ENCODE measurements around the gene ZNF37A. TPM values are rescaled to one million over a fixed set of nuclear protein-coding genes. Genes with fewer than 3 reads are reported as not detected.

The ZNF37A gene
- polyA plus RNA-seq, 3 donors from 2014 or later, result 0.77 to 5.1 (median 1.8) TPM

GRCh38 chr10:38163617-38164016, 69.5 kb downstream of the ZNF37A start:
- no peak for DNase-seq
- Mint-ChIP-seq H3K4me3 (no peak overlapping the region), H3K4me1 (no peaks in the 10 kb centered on the region), H3K27me3 (ENCODE audit: low read depth in 3 of 3) (peaks cover 0 to 5% (median 0%) of the 10 kb centered on the region in 3 donors), H3K27ac (no peak overlapping the region), H3K9me3 (peaks cover 13 to 41% (median 27%) of the 10 kb centered on the region in 6 donors), H3K36me3 (peaks cover 0 to 11% (median 3%) of the 10 kb centered on the region in 3 donors)

GRCh38 chr10:38174336-38174735, 80.2 kb downstream of the ZNF37A start:
- H3K9me3 Mint-ChIP-seq, result peaks cover 0 to 20% (median 3%) of the 10 kb centered on the region in 6 donors
- no peaks in the 10 kb centered on the region for H3K4me1 Mint-ChIP-seq
- no peak overlapping the region for H3K4me3 Mint-ChIP-seq
- H3K36me3 Mint-ChIP-seq, result no peaks in the 10 kb centered on the region
- DNase-seq, result no peak
- no peak overlapping the region for H3K27ac Mint-ChIP-seq
- H3K27me3 Mint-ChIP-seq (ENCODE audit: low read depth in 3 of 3), result peaks cover 0 to 2% (median 0%) of the 10 kb centered on the region in 3 donors

GRCh38 chr10:38184477-38184876, 90.3 kb downstream of the ZNF37A start:
- H3K27ac Mint-ChIP-seq, result no peak overlapping the region
- DNase-seq, result no peak
- no peaks in the 10 kb centered on the region for H3K36me3 Mint-ChIP-seq
- peaks cover 0 to 4% (median 0%) of the 10 kb centered on the region in 3 donors for H3K27me3 Mint-ChIP-seq (ENCODE audit: low read depth in 3 of 3)
- peaks cover 8 to 32% (median 20%) of the 10 kb centered on the region in 6 donors for H3K9me3 Mint-ChIP-seq
- H3K4me3 Mint-ChIP-seq, result no peak overlapping the region
- no peaks in the 10 kb centered on the region for H3K4me1 Mint-ChIP-seq

Other genes with a start within 250 kb of the ZNF37A start
- 1 to 10 TPM in 2 of 3 donors, under 1 TPM in 1; 0.53 to 4.4 (median 2.7) TPM for gene ZNF248, start 236.7 kb upstream of the ZNF37A start, polyA plus RNA-seq
- 1 to 10 TPM; 3.9 to 5.7 (median 5.1) TPM for gene ZNF25, start 117.7 kb upstream of the ZNF37A start, polyA plus RNA-seq
- gene ZNF33A, start 83.7 kb upstream of the ZNF37A start, polyA plus RNA-seq, result 10 to 100 TPM; 11.9 to 19.9 (median 12.6) TPM